ENCODE data around the gene SRC. TPM values are rescaled to one million over a fixed set of nuclear protein-coding genes. Genes with fewer than 3 reads are reported as not detected.

SRC gene
- total RNA-seq, 1 donor from 2014 or later, result 49.7 TPM

DNA sequence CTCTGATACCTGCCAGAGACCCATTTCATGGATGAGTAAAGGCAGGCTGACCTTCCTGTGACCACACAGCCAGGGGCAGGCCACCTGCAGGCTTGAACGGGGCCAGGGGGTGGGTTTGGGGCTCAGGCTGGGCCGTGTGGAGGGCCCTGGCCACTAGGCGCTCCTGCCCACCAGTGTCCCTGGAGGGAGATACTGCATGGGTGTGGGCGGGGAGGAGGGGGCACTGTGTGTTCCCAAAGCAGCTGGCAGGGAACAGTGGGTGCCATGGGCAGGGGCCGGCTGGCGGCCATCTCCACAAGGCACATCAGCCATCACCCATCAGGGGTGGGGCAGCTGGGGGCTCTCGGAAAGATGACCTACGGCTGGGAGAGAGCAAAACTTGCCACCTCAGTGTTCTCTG, 15.4 kb downstream of the SRC start:
- no peaks in the 10 kb centered on the region for H3K27me3 ChIP-seq (ENCODE audit: control insufficient read depth, insufficient read depth, low read length)
- TF ChIP-seq, protein P1, sequence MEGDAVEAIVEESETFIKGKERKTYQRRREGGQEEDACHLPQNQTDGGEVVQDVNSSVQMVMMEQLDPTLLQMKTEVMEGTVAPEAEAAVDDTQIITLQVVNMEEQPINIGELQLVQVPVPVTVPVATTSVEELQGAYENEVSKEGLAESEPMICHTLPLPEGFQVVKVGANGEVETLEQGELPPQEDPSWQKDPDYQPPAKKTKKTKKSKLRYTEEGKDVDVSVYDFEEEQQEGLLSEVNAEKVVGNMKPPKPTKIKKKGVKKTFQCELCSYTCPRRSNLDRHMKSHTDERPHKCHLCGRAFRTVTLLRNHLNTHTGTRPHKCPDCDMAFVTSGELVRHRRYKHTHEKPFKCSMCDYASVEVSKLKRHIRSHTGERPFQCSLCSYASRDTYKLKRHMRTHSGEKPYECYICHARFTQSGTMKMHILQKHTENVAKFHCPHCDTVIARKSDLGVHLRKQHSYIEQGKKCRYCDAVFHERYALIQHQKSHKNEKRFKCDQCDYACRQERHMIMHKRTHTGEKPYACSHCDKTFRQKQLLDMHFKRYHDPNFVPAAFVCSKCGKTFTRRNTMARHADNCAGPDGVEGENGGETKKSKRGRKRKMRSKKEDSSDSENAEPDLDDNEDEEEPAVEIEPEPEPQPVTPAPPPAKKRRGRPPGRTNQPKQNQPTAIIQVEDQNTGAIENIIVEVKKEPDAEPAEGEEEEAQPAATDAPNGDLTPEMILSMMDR (IDR thresholded peaks at IDR 0.05; ENCODE audit: insufficient read depth, low read length, poor library complexity, severe bottlenecking), result no peak
- no peak overlapping the region for H3K4me3 ChIP-seq (ENCODE audit: low read depth, low read length)
- H3K36me3 ChIP-seq (ENCODE audit: control insufficient read depth, insufficient read depth, low read length), result peaks cover 2% of the 10 kb centered on the region
- DNase-seq (ENCODE audit: low read depth), result no peak

- no peak for DNase-seq (ENCODE audit: low read depth)
- Histone ChIP-seq H3K36me3 (ENCODE audit: control insufficient read depth, insufficient read depth, low read length) (no peaks in the 10 kb centered on the region), H3K27me3 (ENCODE audit: control insufficient read depth, insufficient read depth, low read length) (no peaks in the 10 kb centered on the region), H3K4me3 (ENCODE audit: low read depth, low read length) (no peak overlapping the region)
- TF ChIP-seq, protein P1 (IDR thresholded peaks at IDR 0.05; ENCODE audit: insufficient read depth, low read length, poor library complexity, severe bottlenecking), result no peak
Observed at GRCh38 chr20:37362231-37362792, 16.4 kb downstream of the SRC start.

DNA sequence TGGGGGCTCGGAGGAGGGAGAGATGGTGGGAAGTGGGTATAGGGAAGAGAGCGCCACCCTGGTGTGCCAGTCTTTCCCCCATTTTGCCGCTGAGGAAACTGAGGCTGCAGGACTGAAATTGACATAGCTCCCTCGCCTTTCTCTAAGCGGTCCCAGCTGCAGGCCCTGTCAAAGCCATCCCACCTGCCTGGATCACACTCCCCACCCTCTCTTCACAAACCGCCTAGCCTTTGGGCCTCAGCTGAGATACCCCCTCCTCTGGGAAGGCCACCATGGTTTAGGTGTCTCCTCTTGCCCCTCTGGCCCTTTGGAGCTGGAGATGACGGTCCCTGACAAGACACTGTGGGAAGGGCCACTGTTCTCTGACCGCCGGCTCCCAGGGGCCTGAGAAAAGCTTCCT, 16.9 kb downstream of the SRC start:
- TF ChIP-seq, protein P1 (IDR thresholded peaks at IDR 0.05; ENCODE audit: insufficient read depth, low read length, poor library complexity, severe bottlenecking), result no peak
- H3K4me3 ChIP-seq (ENCODE audit: low read depth, low read length), result no peak overlapping the region
- no peak for DNase-seq (ENCODE audit: low read depth)
- H3K36me3 ChIP-seq (ENCODE audit: control insufficient read depth, insufficient read depth, low read length), result no peaks in the 10 kb centered on the region
- H3K27me3 ChIP-seq (ENCODE audit: control insufficient read depth, insufficient read depth, low read length), result no peaks in the 10 kb centered on the region

- no peak for DNase-seq (ENCODE audit: low read depth)
- Histone ChIP-seq H3K4me3 (ENCODE audit: low read depth, low read length) (no peak overlapping the region), H3K27me3 (ENCODE audit: control insufficient read depth, insufficient read depth, low read length) (no peaks in the 10 kb centered on the region), H3K36me3 (ENCODE audit: control insufficient read depth, insufficient read depth, low read length) (no peaks in the 10 kb centered on the region)
- TF ChIP-seq, protein P1 (IDR thresholded peaks at IDR 0.05; ENCODE audit: insufficient read depth, low read length, poor library complexity, severe bottlenecking), result no peak
Observed at GRCh38 chr20:37363221-37364012, 17.5 kb downstream of the SRC start.

DNA sequence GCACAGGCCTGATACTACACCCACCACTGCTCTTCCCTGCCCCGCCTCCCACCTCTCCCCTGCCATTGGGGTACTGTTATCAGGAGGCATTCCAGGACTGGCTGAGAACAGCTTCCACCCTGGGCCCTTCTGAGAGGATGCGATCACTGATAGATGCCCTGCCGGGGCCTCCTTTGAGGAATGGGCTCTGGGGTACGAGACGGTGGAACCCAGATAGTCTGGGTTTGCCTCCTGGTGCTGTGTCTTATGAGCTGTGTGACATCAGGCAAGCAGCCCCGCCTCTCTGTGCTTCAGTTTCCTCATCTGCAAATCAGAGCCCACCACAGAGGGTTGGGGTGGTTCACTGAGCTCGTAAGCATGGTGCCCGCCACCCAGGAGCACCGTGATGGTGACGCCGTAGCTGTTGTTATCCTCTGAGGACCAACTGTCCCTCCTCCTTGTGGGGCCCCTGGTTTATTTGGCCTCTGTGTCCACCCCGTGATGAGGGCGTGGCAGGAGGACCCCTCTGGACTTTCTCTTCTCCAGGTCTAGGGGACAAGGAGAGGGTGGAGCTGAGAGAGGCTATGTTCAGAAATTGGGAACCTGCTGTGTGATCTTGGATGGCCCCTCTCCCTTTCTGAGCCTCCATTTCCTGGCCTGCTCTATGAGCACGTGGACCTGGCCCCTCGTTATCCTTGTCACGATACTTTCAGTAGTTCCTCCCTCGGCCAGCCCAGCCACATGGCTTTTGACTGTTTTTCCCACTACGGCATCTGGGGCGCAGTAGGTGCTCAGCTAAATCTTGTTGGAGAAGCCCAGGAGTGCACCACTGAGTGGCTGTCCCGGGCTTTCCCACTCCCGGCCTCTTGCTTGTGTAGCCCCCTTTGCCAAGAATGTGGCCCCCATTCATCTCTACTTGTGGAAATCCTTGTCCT, 18.3 kb downstream of the SRC start:
- no peaks in the 10 kb centered on the region for H3K27me3 ChIP-seq (ENCODE audit: control insufficient read depth, insufficient read depth, low read length)
- TF ChIP-seq, protein P1 (IDR thresholded peaks at IDR 0.05; ENCODE audit: insufficient read depth, low read length, poor library complexity, severe bottlenecking), result no peak
- no peak overlapping the region for H3K4me3 ChIP-seq (ENCODE audit: low read depth, low read length)
- H3K36me3 ChIP-seq (ENCODE audit: control insufficient read depth, insufficient read depth, low read length), result no peaks in the 10 kb centered on the region
- no peak for DNase-seq (ENCODE audit: low read depth)

Data from kidney epithelial cell (primary cell).